Keratinocyte (primary cell): ENCODE measurements around the gene GNL3. TPM values are rescaled to one million over a fixed set of nuclear protein-coding genes. Genes with fewer than 3 reads are reported as not detected.

Experiments used
- DNase-seq: peaks from one replicate; pipeline ENCODE4 v3.0.0-alpha.2; 2011; ENCODE audit warnings: low read depth, missing footprints, low spot score
- FAIRE-seq: peaks from 2 replicates; lab custom pipeline; 2011; peaks lifted over from hg19 to GRCh38; lab: Jason Lieb, UNC
- H2AFZ ChIP-seq: 2 replicates; pipeline ENCODE4 v1.6.0; 2012; ENCODE audit warnings: low read length, control low read depth, inconsistent platforms; ENCODE audit not compliant: control insufficient read depth
- H3K27ac ChIP-seq: 2 replicates; pipeline ENCODE4 v1.5.1; 2011; ENCODE audit warnings: low read length; ENCODE audit not compliant: control insufficient read depth, insufficient read depth
- H3K27me3 ChIP-seq: 3 replicates; pipeline ENCODE4 v1.6.0; 2011; ENCODE audit warnings: low read length; ENCODE audit not compliant: control insufficient read depth, insufficient read depth; ENCODE audit errors: extremely low read depth
- H3K36me3 ChIP-seq, 2 experiments: 2 replicates in 1 of 2; 3 replicates in 1 of 2; pipeline ENCODE4 v1.5.1; 2011; ENCODE audit warnings: low read length in 2 of 2, mild to moderate bottlenecking in 1 of 2; ENCODE audit not compliant: control insufficient read depth in 2 of 2, insufficient read depth in 2 of 2; ENCODE audit errors: extremely low read depth in 1 of 2
- H3K4me1 ChIP-seq: 3 replicates; pipeline ENCODE4 v1.5.1; 2011; ENCODE audit warnings: low read length; ENCODE audit not compliant: control insufficient read depth, insufficient read depth; ENCODE audit errors: extremely low read depth
- H3K4me2 ChIP-seq: 3 replicates; pipeline ENCODE4 v1.6.0; 2011; ENCODE audit warnings: low read depth, low read length; ENCODE audit not compliant: control insufficient read depth, insufficient read depth; ENCODE audit errors: extremely low read depth
- H3K4me3 ChIP-seq, 3 experiments: fragments of 200-600 bp in 1 of 3; sonication (generic) in 1 of 3; 2 replicates in 2 of 3; 3 replicates in 1 of 3; pipeline ENCODE4 v1.5.1; 2011 to 2016; ENCODE audit warnings: low read length in 3 of 3, mild to moderate bottlenecking in 3 of 3, control low read depth in 2 of 3, inconsistent platforms in 1 of 3, low read depth in 1 of 3, mixed read lengths in 1 of 3, mixed run types in 1 of 3, moderate library complexity in 1 of 3; ENCODE audit not compliant: control insufficient read depth in 2 of 3, insufficient read depth in 2 of 3; ENCODE audit errors: extremely low read depth in 1 of 3
- H3K79me2 ChIP-seq: 2 replicates; pipeline ENCODE4 v1.6.0; 2012; ENCODE audit warnings: low read length; ENCODE audit not compliant: control insufficient read depth, insufficient read depth
- H3K9ac ChIP-seq: 3 replicates; pipeline ENCODE4 v1.6.0; 2011; ENCODE audit warnings: low read length; ENCODE audit not compliant: control insufficient read depth, insufficient read depth; ENCODE audit errors: extremely low read depth
- H3K9me1 ChIP-seq: 3 replicates; pipeline ENCODE4 v1.6.0; 2011; ENCODE audit warnings: low read length; ENCODE audit not compliant: control insufficient read depth, insufficient read depth; ENCODE audit errors: extremely low read depth
- H3K9me3 ChIP-seq: 2 replicates; pipeline ENCODE4 v1.5.1; 2012; ENCODE audit warnings: low read depth, low read length; ENCODE audit not compliant: control insufficient read depth
- H4K20me1 ChIP-seq: 3 replicates; pipeline ENCODE4 v1.6.0; 2011; ENCODE audit warnings: low read length; ENCODE audit not compliant: control insufficient read depth, insufficient read depth; ENCODE audit errors: extremely low read depth
- EZH2 ChIP-seq: IDR thresholded peaks from one replicate; pipeline ENCODE4 v1.6.1; 2012; ENCODE audit warnings: inconsistent platforms, mild to moderate bottlenecking, low read length, moderate library complexity
- dilution Hi-C: fragments of 300-500 bp; cut with MboI; formaldehyde crosslinking; loops from one replicate; pipeline ENCODE4 v1.7.0; 2020; ENCODE audit warnings: low sequenced_read_pairs; ENCODE audit not compliant: extremely low pct_ligation_motif_present
- polyA plus RNA-seq, 5 experiments: library from polyadenylated mRNA; depleted of rRNA in 3 of 5; stranded (reverse) in 3 of 5; stranded (forward) in 1 of 5; unstranded in 1 of 5; fragments of >200 nt; gene quantifications; 1 replicate in 1 of 5; 2 replicates in 3 of 5; 3 replicates in 1 of 5; pipeline versions ENCODE4 v1.2.1 to v1.2.3, GENCODE V29; 2011 to 2012; ENCODE audit warnings: missing spikeins in 2 of 5, low read depth in 1 of 5, low replicate concordance in 1 of 5
- TF ChIP-seq, protein P1 (sequence below), 3 experiments: IDR thresholded peaks in 1 of 3; conservative IDR thresholded peaks in 1 of 3; optimal IDR thresholded peaks in 1 of 3; 2 replicates in 2 of 3; 3 replicates in 1 of 3; pipeline versions ENCODE3 to v1.5.1; 2011; ENCODE audit warnings: low read length in 3 of 3, mild to moderate bottlenecking in 3 of 3, moderate library complexity in 2 of 3, control low read depth in 1 of 3, inconsistent platforms in 1 of 3; ENCODE audit not compliant: insufficient read depth in 2 of 3; ENCODE audit errors: extremely low read depth in 1 of 3

The GNL3 gene
- polyA plus RNA-seq, 1 donor (not counting 4 experiments of a cell fraction or from before 2014, with no cell fraction given), result 128 TPM

GRCh38 chr3:52694528-52695189 is 8.8 kb downstream of the GNL3 start:
- DNase-seq (no peak), FAIRE-seq (no peak)
- Histone ChIP-seq H3K9ac (no peak overlapping the region), H3K4me2 (no peak overlapping the region), H3K36me3 (peaks cover 42 to 45% of the 10 kb centered on the region in 2 experiments), H3K4me1 (no peaks in the 10 kb centered on the region), H4K20me1 (peaks cover 5% of the 10 kb centered on the region), H3K4me3 (no peak overlapping the region), H3K9me3 (no peaks in the 10 kb centered on the region), H3K9me1 (no peaks in the 10 kb centered on the region), H3K27ac (no peak overlapping the region), H3K79me2 (peaks cover 15% of the 10 kb centered on the region), H3K27me3 (no peaks in the 10 kb centered on the region), H2AFZ (no peak overlapping the region)
- dilution Hi-C loops, result no loop called here
- TF ChIP-seq EZH2, result no peak
- TF ChIP-seq, protein P1, sequence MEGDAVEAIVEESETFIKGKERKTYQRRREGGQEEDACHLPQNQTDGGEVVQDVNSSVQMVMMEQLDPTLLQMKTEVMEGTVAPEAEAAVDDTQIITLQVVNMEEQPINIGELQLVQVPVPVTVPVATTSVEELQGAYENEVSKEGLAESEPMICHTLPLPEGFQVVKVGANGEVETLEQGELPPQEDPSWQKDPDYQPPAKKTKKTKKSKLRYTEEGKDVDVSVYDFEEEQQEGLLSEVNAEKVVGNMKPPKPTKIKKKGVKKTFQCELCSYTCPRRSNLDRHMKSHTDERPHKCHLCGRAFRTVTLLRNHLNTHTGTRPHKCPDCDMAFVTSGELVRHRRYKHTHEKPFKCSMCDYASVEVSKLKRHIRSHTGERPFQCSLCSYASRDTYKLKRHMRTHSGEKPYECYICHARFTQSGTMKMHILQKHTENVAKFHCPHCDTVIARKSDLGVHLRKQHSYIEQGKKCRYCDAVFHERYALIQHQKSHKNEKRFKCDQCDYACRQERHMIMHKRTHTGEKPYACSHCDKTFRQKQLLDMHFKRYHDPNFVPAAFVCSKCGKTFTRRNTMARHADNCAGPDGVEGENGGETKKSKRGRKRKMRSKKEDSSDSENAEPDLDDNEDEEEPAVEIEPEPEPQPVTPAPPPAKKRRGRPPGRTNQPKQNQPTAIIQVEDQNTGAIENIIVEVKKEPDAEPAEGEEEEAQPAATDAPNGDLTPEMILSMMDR (optimal IDR thresholded peaks at IDR 0.05 in 1 of 3, IDR thresholded peaks at IDR 0.05 in 1 of 3, conservative IDR thresholded peaks at IDR 0.05 in 1 of 3; ENCODE audit: extremely low read depth in 1 of 3, insufficient read depth in 2 of 3, low read length in 3 of 3), result no peak

DNA sequence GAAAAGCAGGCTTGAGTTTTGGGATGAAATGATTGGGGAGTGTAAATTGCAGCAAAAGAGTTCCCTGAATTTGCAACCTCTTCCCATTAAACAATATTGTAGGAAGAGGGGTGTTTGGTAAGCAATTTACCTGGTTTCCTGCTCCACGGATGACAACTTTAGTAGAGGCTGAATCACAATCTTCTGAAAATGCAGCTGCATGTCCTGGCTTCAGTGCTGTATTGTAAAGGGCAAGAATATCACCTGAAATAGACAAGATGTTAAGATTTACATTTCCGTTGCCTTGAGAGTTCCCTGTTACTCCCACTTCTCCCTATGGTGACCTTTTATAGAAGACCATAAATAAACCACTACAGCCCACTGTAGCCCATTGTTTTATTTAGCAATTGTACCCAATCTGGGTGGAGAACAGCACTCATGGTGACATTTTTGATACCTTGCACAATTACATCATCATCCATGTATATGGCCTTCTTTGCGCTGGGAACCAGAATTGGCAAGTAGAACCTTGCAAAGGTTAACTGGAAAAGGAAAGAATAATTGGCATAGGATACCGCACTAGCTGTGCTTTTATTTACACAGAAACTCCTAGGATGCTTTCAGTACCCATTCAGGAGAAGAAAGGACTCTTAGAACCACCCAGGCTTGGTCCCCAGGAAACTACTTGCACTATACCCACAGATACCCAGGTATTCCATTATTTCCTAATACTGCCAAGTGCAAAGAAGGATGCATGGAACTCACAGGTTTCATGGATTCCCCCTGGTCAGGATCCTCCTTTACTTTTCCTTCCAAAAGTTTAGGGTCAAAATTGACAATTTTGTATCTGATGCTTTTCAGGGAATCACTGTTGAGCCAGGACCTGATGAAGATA is 10.2 kb downstream of the GNL3 start:
- Histone ChIP-seq H3K4me2 (no peak overlapping the region), H3K4me3 (no peak overlapping the region), H3K9ac (no peak overlapping the region), H3K9me1 (no peaks in the 10 kb centered on the region), H3K27me3 (no peaks in the 10 kb centered on the region), H3K79me2 (peaks cover 6% of the 10 kb centered on the region), H3K9me3 (no peaks in the 10 kb centered on the region), H2AFZ (no peak overlapping the region), H3K36me3 (peaks cover 32 to 37% of the 10 kb centered on the region in 2 experiments), H3K27ac (no peak overlapping the region), H3K4me1 (no peaks in the 10 kb centered on the region), H4K20me1 (peaks cover 5% of the 10 kb centered on the region)
- no peak for DNase-seq
- no peak for FAIRE-seq
- dilution Hi-C loops, result no loop called here
- TF ChIP-seq EZH2, result no peak
- TF ChIP-seq, protein P1 (optimal IDR thresholded peaks at IDR 0.05 in 1 of 3, IDR thresholded peaks at IDR 0.05 in 1 of 3, conservative IDR thresholded peaks at IDR 0.05 in 1 of 3; ENCODE audit: extremely low read depth in 1 of 3, insufficient read depth in 2 of 3, low read length in 3 of 3), result no peak
